Frontal cortex (tissue), 4 donors: Measurements from ENCODE around the gene CFHR1. TPM values are rescaled to one million over a fixed set of nuclear protein-coding genes. Genes with fewer than 3 reads are reported as not detected.
"Not testable (repeated sequence)": the region's sequence is repeated elsewhere in the genome, so short reads cannot be mapped to it uniquely, and the experiment has no call there.

Experiments
- DNase-seq, 2 donors: peaks; one replicate each; pipeline ENCODE4 v3.0.0; 2012; ENCODE audit warnings: low spot score in 2 of 2
- FAIRE-seq: peaks from 2 replicates; lab custom pipeline; 2012; peaks lifted over from hg19 to GRCh38; lab: Jason Lieb, UNC
- total RNA-seq: library from RNA; depleted of rRNA; stranded (reverse); fragments of >200 nt; gene quantifications from one replicate; pipeline ENCODE4 v1.2.3, GENCODE V29; 2014
- donor health status: control.
- donor health status: control.
- donor health status: control.

CFHR1 gene
- 0.41 TPM for total RNA-seq

- not testable (repeated sequence) for FAIRE-seq, DNase-seq
Observed at GRCh38 chr1:196819531-196819930, at the start of gene CFHR1. CFHR1 (plus strand) TSS chr1:196819731; CDS start chr1:196819845, 114 bp downstream.

DNA sequence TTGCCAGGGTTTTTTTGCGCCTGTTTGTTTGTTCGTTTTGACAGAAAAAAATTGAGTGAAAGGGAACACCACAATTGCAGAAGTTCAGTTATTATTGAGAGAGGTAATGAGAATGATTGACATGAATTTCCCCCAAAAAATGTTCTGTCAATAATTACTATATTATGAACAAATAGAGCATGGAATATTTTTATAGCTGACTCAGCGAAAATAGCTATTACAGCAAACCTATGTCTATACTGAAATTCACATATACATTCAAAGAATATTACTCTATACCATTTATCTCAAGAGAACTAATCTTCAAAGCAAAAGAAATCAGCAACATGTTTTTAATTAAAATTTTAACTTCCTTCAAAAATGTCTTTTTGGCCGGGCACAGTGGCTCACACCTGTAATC is 49.7 kb upstream of the CFHR1 start:
- not testable (repeated sequence) for FAIRE-seq

DNA sequence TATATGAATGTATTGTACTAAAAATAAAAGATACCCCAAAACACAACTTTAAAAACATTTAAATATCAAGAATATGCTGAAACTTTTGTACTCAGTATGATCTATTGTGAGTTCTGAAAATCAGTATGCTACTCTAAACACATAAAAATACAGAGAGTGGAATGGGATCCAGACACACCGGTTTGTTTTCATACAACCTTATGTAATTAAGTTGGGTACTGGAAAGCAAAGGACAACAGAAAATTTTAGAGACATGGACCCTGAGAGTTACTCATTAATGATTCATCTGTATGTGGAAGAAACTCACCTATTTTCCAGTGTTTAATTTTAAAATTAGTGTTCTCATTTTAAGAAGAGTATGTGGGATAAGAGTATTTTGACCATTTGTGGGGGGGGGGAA is 45.8 kb upstream of the CFHR1 start:
- DNase-seq (no peak), FAIRE-seq (no peak)

More for the DNA sequence above, 49.7 kb upstream of the CFHR1 start:
- DNase-seq: not testable (repeated sequence)

DNA sequence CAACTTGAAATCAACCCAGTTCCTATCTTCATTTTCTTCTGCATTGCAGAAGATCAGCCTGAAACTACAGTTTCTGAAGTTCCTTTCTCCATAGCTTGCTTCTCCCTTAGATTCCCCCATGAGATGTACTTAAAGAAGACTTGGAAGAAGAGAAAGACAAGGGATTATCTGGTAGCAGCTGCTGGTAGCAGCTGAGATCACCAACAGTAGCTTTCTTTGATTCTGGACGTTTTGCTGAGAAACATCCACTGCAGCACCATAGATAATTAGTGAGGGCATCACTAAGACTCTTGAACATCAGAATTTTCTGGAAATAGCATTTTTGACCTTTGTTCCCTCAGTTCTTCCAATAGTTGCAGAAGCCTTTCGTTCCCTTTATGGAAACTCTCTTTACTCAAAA is 45.4 kb upstream of the CFHR1 start:
- FAIRE-seq (no peak), DNase-seq (no peak)

- DNase-seq (no peak), FAIRE-seq (no peak)
Observed at GRCh38 chr1:196774603-196775002, 44.9 kb upstream of the CFHR1 start, which contains the start of gene CFHR3. CFHR3 (plus strand) TSS chr1:196774840; CDS start chr1:196774887, 47 bp downstream.

GRCh38 chr1:196777603-196778002 is 41.9 kb upstream of the CFHR1 start:
- DNase-seq: no peak

DNA sequence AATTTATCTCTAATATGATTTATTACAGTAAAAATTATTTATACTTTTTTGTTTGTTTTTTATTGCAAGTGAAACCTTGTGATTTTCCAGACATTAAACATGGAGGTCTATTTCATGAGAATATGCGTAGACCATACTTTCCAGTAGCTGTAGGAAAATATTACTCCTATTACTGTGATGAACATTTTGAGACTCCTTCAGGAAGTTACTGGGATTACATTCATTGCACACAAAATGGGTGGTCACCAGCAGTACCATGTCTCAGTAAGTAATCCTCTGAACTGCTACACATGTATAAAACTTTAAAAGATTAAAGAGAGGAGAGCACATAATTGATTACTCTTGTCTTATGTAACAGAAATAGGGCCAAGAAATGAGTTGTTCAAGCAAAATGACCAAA is 40.4 kb upstream of the CFHR1 start:
- FAIRE-seq (no peak), DNase-seq (no peak)

More at GRCh38 chr1:196777603-196778002, 41.9 kb upstream of the CFHR1 start:
- FAIRE-seq: no peak

- DNase-seq, FAIRE-seq: not testable (repeated sequence)
Observed at GRCh38 chr1:196791252-196791651, 28.3 kb upstream of the CFHR1 start.

DNA sequence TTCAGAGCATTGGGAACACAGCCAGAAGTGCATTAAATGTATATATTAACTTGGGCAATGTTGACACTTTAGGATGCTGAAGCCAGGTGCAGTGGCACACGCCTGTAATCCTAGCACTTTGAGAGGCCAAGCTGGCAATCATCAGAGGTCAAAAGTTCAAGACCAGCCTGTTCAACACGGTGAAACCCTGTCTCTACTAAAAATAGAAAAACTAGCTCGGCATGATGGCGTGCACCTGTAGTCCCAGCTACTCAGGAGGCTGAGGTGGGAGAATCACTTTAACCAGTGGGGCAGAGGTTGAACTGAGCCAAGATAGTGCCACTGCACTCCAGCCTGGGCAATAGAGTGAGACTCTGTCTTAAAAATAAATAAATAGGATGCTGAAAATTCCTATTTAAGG is 25.4 kb upstream of the CFHR1 start:
- not testable (repeated sequence) for DNase-seq, FAIRE-seq

- FAIRE-seq (no peak), DNase-seq (no peak)
Observed at GRCh38 chr1:196797891-196798290, 21.6 kb upstream of the CFHR1 start.

GRCh38 chr1:196801920-196802319 is 17.6 kb upstream of the CFHR1 start:
- not testable (repeated sequence) for DNase-seq, FAIRE-seq

- DNase-seq (no peak), FAIRE-seq (no peak)
Observed at GRCh38 chr1:196808529-196809235, 10.8 kb upstream of the CFHR1 start.

- not testable (repeated sequence) for FAIRE-seq, DNase-seq
Observed at GRCh38 chr1:196817442-196817841, 2.1 kb upstream of the CFHR1 start.

DNA sequence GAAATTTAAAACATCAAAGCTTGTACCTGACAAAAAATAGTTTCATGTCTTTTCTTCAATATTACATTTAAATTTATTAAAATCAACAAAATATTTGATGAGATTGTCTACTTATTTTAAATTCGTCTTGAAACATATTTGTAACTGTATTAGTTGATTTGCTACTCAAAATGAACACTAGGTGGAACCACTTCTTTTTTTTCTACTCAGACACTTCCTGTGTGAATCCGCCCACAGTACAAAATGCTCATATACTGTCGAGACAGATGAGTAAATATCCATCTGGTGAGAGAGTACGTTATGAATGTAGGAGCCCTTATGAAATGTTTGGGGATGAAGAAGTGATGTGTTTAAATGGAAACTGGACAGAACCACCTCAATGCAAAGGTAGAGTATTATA is 8.3 kb downstream of the CFHR1 start:
- not testable (repeated sequence) for DNase-seq
- FAIRE-seq: peak; percentile 64

DNA sequence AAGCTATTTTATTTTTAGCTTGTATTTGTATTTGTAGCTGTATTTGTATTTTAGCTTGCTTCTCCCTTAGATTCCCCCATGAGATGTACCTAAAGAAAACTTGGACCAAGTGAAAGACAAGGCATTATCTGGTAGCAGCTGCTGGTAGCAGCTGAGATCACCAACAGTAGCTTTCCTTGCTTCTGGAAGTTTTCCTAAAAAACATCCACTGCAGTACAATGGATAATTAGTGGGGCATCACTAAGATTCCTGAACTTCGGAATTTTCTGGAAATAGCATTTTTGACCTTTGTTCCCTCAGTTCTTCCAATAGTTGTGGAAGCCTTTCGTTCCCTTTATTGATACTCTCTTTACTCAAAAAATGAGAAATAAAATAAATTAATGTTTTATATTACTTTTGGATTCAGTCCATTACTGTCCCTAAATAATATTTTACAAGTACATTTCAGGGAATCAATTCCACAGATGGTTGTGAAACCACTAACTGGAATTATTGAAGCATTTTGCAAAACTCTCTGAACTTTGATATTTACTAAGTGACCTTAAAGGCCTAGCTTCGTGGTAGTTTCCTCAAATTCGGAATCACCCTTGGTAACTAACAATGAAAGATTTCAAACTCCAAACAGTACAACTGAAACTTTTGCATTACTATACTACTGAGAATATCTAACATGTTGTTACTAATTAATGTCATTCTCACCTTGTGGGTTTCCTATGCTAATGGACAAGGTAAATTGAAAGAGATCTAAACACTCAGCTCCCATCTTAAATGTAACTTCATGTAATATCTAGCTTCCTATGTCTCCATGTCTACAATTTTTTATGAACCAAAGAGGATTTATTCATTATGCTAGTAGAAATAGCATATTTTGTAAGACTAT is 30.3 kb downstream of the CFHR1 start:
- not testable (repeated sequence) for FAIRE-seq

GRCh38 chr1:196856053-196856452 is 36.5 kb downstream of the CFHR1 start:
- no peak for FAIRE-seq

More for the DNA sequence above, 30.3 kb downstream of the CFHR1 start:
- not testable (repeated sequence) for DNase-seq

GRCh38 chr1:196857188-196857587 is 37.7 kb downstream of the CFHR1 start:
- DNase-seq (no peak), FAIRE-seq (no peak)

More at GRCh38 chr1:196856053-196856452, 36.5 kb downstream of the CFHR1 start:
- DNase-seq: no peak

- DNase-seq (no peak), FAIRE-seq (no peak)
Observed at GRCh38 chr1:196858811-196859210, 39.3 kb downstream of the CFHR1 start.

DNA sequence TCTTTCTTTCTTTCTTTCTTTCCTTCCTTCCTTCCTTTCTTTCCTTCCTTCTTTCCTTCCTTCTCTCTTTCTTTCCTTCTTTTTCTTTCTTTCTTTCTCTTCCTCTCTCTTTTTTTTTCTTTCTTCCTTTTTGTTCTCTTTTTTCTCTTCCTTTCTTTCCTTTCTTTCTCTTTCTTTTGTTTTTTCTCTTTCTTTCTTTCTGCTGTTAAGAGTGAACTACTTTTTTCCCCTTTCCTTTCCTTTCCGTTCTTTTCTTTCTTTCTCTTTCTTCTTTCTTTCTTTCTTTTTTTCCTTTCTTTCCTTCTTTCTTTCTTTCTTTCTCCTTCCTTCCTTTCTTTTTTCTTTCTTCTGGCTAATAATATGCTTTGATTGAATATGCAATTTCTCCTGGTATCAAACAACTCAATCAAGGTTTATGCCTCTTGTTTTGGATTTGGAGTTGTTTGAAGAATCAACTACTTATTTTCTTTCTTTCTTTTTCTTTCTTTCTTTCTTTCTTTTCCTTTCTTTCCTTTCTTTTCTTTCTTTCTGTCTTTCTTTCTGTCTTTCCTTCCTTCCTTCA is 40.9 kb downstream of the CFHR1 start:
- FAIRE-seq (no peak), DNase-seq (no peak)

DNA sequence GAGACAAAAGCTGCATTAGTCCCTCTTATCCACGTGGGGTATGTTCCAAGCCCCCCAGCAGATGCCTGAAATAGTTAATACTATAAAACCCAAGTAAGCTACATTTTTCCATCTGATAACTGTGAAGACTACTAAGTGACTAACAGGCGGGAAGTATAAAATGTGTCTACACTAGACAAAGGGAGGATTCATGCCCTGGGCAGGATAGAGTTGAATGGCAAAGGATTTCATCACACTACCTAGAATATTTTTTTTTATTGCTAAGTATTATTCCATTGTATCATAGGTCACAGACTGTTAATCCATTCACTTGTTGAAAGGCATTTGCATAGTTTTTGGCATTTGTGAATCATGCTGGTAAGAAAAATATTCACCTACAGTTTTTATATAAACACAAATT is 41.9 kb downstream of the CFHR1 start:
- FAIRE-seq (no peak), DNase-seq (no peak)
